NCI-H524 treated with DMSO at 0.1 percent for 48 hours (cell line): ENCODE measurements around the gene CCDC146.

Experiments used
- DNase-seq: peaks from one replicate; lab custom pipeline; 2025; lab: John Stamatoyannopoulos, UW

CCDC146 gene

DNA sequence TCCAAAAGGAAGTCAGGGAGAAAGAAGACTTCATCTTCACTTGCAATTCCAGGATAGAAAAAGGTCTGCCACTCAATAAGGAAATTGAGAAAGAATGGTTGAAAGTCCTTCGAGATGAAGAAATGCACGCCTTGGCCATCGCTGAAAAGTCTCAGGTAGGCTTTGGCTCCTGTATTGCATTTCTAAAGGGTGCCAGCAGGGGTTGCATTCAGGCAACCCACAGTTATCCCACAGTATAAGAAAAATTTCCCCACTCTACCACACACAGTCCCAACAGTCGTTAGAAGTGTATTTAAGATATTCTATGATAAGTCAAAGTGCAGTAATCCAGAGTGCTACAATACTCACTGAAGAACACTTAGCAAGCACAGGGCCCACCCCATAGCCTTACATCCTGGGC, 170.6 kb downstream of the CCDC146 start:
- no peak for DNase-seq

DNA sequence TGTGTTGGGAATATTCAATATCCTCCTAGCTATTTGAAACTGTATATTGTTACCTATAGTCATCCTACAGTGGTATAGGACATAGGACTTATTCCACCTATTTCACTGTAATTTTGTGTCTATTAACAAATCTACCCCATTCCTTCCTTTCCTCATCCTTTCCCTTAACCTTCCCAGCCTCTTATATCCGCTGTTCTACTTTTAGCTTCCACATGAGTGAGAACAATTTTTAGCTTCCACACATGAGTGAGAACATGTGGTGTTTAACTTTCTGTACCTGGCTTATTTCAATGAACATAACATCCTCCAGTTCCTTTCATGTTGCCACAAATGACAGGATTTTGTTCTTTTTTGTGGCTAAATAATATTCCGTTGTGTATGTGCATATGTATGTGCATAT, 173.1 kb downstream of the CCDC146 start:
- DNase-seq: no peak

GRCh38 chr7:77306231-77307067, 184.0 kb downstream of the CCDC146 start:
- DNase-seq: no peak

DNA sequence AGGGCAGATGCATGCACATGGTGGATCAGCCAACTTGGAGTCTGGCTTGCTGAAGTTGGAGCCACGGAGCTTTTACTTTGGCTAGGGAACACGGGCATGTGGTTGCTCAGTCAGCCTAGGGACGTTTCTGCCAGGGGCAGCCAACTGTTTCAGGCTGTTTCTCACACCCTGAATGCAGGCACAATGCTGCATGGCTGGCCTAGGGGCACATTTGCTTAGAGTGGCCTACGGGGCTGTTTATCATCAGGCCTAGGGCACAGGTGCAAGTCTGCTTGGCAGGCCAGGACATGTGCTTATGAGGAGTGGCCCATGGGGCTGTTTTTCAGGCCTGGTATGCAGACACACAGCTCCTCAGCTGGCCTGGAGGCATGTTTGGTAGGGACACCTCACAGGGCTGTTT, 186.4 kb downstream of the CCDC146 start:
- no peak for DNase-seq

GRCh38 chr7:77309714-77310220, 187.4 kb downstream of the CCDC146 start:
- no peak for DNase-seq

DNA sequence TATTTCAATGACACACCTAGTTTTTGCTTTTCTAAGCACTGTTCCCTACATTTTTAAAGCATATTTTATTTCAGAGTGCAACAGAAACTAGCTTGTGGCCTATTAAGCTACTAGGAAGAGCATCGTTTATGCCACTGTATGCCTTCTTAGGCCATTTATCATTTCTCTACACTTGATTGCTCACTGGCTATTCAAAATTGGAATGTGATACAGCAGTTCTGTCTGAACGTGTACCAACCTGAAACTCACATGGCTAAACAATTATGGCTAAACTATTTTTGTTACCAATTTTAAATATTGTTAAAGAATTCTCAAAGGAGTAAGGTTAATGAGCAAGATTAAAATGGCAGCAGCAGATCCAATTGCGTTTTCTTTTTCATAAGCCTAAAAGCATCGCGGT, 188.6 kb downstream of the CCDC146 start:
- DNase-seq: no peak

DNA sequence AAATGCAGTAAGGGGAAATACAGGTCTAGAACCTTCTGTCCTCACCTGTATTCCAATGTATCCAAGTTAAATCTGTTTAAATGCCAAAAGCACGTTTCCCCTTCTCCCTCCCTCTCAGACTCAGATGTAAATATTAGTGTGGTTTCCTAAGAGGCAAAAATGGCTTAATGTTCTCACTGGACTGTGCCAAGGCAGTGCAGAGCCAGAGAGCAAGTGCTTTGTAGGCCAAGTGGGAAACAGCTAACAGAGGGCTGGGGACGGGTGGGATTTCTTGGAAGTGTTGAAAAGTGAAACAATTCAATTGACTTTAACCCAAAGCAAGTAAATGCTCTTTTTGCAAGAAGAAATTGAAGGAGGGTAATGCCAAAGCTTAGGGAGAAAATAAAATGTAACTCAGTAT, 190.7 kb downstream of the CCDC146 start:
- DNase-seq: no peak

GRCh38 chr7:77313876-77314480, 191.6 kb downstream of the CCDC146 start:
- no peak for DNase-seq

DNA sequence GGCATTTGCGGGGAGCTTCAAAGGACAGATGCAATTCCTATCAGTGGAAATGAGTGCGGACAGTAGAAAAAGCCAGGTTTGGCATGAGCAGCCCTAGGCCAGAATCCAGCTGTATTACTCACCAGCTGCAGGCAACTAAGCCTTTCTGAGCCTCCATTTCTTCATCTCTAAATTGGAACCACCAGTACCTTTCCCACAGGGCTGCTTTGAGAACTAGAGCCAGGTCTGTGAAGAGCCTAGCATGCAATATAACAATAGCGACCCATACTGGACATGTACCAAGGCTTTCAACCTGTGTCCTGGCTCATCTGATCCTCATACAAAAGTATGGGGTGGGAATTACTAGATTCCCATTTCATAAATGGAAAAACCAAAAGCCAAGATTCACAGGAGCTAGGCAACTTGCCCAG, 192.8 kb downstream of the CCDC146 start:
- DNase-seq: no peak

GRCh38 chr7:77316219-77316978, 194.0 kb downstream of the CCDC146 start:
- DNase-seq: no peak

DNA sequence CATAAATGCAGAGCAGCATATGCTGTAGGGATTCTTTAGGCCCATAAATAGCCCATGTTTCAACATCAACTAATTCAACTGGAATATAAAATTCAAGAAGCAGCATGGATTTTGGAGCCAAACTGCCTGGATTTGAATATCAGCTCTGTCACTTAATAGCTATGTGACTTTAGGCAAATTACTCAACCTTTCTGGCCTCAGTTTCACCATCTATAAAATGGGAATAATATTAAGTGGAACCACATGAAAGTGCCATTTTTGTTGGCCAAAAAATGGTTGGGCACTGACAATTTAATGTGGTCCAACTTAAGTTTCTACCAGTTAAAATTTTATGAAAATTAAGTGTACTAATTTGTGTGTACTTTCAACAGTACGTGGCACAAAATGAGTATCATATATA, 195.6 kb downstream of the CCDC146 start:
- no peak for DNase-seq

GRCh38 chr7:77320137-77320536, 197.7 kb downstream of the CCDC146 start:
- no peak for DNase-seq

- peak; percentile 19 for DNase-seq
Observed at GRCh38 chr7:77320714-77321113, 198.3 kb downstream of the CCDC146 start.

DNA sequence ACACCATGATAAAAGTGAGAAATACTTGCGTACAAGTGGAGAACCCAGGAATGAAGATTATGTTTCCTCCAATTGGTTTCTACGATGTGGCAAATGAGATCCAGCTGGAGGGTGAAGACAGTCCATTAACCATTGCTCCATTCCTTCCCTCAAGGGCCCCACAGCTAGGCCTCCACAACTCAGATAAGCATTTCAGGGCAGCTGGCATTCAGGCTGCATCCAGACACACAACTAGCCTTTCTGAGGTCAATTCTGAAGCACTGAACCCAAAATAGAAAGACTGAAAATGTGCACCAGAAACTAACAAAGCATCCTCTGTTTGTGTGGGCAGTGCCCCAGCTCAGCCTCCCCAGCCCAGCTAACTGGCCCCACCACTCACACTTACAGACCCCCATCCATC, 198.9 kb downstream of the CCDC146 start:
- DNase-seq: no peak

DNA sequence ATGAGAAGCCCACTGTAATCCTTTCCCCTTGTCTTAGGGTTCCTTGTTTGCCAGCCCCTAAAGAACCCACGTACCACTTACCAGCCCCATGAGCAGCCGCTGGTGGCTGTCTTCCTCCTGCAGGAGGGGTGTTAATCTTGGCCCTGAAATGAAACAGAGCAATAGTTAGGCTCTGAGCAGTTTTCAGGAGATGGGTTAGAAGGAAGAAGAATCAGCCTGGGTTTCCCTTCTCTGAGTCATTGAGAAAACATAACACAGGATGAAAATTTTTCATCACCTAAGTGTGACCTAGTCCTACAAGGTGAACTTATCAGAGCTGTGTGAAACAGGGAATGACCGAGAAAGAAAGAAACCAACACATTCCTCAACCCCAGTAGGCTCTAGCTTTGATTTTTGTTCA, 203.7 kb downstream of the CCDC146 start:
- DNase-seq: no peak

DNA sequence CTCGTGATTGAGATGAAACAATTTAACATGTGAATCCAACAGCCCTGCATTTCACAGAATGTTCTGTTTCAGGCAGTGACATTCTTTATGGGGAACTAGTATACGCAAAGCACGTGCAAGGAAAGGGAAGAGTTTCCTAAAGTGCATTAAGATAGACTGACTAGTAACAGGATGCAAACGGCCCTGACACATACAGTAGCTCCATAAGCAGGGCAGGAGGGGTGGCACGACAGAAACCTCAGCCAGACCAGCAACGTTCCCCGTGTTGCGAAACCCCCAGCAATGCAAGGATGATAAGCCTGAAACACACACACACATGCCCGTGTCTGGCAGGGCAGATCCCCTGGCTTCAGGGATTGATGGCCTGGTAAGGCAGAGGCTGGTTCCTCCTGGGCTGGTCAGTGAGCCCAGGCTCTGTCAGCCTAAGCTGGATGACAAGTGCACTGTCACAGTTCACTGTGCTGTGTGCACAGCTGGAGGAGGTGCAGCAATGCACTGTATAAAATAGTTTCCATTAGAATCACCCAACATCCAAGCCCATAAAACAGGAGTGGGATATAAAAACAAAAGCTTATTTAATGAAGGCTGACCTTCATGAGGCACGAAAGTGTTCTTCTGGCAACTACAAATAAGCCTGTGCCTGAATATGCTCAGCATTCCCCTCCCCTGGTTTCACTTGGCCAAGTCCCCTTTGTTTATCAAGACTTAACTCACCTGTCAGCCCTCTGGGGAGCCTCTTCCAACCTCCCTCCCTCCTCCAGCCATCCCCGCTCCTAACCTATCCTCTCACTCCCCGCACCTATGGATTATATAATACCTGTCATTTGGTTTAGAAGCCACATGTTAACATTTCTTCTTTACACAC, 204.9 kb downstream of the CCDC146 start:
- no peak for DNase-seq

DNA sequence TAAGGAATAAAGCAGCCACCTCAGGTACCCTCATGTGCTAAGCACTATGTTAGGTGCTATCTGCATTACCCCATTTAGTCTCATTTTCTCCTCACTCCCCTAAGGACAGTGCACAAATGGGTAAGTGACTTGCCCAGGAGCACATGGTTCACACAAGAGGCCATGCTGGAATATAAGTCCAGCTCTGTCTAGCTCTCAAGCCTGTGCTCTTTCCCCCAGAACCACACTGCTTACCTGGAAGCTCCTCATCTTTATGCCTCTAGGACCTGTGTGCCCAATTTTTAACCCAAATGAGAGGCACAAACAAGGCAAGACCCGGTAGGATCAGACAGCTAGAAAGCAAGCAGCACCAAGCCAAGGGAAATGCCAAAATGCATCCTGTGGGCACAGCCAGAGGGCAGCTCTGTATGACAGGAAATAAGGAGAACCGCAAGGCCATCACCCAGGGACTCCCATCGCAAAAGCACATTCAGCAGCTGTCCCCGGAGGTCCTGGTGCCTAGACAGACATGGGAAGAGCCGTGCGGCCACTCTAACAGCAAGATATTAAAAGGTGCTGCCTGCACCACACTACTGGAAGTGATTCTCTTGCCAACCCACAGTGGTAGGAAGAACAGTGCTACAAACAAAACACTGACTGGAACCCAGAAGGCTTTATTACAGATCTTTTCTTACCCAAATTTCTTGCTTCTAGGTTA, 205.7 kb downstream of the CCDC146 start:
- no peak for DNase-seq

DNA sequence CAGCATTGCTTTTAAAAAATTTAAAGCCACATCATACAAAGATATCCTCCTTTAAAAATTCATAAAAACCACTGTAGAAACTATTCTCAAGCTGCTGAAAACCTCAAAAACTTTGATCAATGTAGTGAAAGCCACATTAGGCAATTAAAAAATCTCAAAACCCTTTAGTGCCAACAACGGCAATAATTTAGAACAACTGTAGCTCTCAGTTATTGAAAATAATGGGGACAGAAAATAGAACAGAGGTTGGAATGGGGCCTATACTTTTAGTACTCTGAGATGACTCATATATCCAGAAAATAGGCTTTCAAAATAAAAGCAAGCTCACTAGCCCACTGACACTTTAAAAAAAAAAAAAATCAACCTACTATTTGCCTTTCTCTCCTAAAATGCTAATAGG, 206.3 kb downstream of the CCDC146 start:
- DNase-seq: no peak

DNA sequence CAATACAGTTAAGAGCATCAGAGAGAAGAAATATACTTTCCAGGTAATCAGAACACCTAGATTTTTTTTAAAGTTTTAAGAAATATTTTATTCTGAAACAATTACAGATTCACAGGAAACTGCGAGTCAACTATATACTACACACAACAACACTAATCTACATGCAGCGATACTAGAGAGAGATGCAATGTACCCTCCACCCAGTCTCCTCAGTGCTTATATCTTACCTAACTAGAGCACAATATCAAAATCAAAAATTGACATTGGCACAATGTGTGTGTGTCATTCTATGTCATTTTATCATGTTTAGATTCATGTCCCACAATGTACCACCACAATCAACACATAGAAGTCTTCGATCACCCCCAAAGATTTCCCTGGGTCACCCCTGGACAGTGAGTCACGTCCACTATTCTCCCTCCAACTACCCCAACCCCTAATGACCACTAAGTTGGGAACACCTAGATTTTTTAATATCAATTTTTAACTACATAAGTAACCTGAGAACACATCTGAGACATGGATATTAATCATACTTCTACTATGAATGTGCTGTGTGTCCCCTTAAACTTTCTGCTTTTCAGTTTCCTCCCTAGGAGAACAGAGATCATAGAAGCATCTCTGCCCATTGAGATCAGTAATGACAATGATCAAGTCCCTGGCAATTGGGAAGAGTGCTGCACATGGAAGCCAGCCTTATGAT, 207.2 kb downstream of the CCDC146 start:
- no peak for DNase-seq

GRCh38 chr7:77330169-77330882, 207.9 kb downstream of the CCDC146 start:
- DNase-seq: no peak
